ENCODE measurements around the gene CLDN7.

GRCh38 chr17:7218758-7219157, 43.5 kb downstream of the CLDN7 start:
- TF ChIP-seq SNAI2 (CRISPR knock-in tag; IDR thresholded peaks at IDR 0.05): no peak
- TF ChIP-seq ZFP30 (CRISPR knock-in tag; IDR thresholded peaks at IDR 0.05): no peak

Data from SK-N-SH treated with all-trans-retinoic acid at 6 μM for 48 hours (cell line).